CD14-positive monocyte (primary cell): ENCODE results near the gene LIPK. TPM values are rescaled to one million over a fixed set of nuclear protein-coding genes. Genes with fewer than 3 reads are reported as not detected.

Experiments used
- DNase-seq, 3 donors: peaks; one replicate each; pipeline ENCODE4 v3.0.0-alpha.2; 2011 to 2022
- H2AFZ ChIP-seq: 2 replicates; pipeline ENCODE4 v1.6.0; 2012; ENCODE audit warnings: mild to moderate bottlenecking, low read depth, low read length, inconsistent platforms; ENCODE audit not compliant: insufficient read depth, poor library complexity, severe bottlenecking
- H3K27ac ChIP-seq, 2 donors: 1 replicate in 1 of 2; 2 replicates in 1 of 2; pipeline ENCODE4 v1.5.1; 2012 to 2013; ENCODE audit warnings: low read length in 2 of 2, control low read depth in 1 of 2, inconsistent platforms in 1 of 2, low read depth in 1 of 2, mild to moderate bottlenecking in 1 of 2
- H3K27me3 ChIP-seq, 2 donors: one replicate each; pipeline versions ENCODE4 v1.6.0 to v1.6.1; 2011 to 2013; ENCODE audit warnings: low read length in 2 of 2; ENCODE audit not compliant: control insufficient read depth in 2 of 2, insufficient read depth in 2 of 2
- H3K36me3 ChIP-seq, 2 donors: replicated peaks in 1 of 2; 1 replicate in 1 of 2; 2 replicates in 1 of 2; pipeline versions ENCODE4 v1.5.1 to v1.6.1; 2012 to 2013; ENCODE audit warnings: low read length in 2 of 2, control low read depth in 1 of 2, inconsistent platforms in 1 of 2, mild to moderate bottlenecking in 1 of 2; ENCODE audit not compliant: insufficient read depth in 2 of 2, control insufficient read depth in 1 of 2
- H3K4me1 ChIP-seq, 2 donors: 1 replicate in 1 of 2; 2 replicates in 1 of 2; pipeline versions ENCODE4 v1.5.1 to v1.6.1; 2012 to 2013; ENCODE audit warnings: low read length in 2 of 2, control low read depth in 1 of 2, inconsistent platforms in 1 of 2, mild to moderate bottlenecking in 1 of 2, moderate library complexity in 1 of 2; ENCODE audit not compliant: insufficient read depth in 2 of 2, control insufficient read depth in 1 of 2
- H3K4me2 ChIP-seq: replicated peaks from 2 replicates; pipeline ENCODE3; 2012; ENCODE audit warnings: low read length, moderate library complexity, mild to moderate bottlenecking; ENCODE audit not compliant: poor library complexity, severe bottlenecking; ENCODE audit errors: extremely low read depth
- H3K4me3 ChIP-seq, 3 experiments: fragments of 200-600 bp in 1 of 3; sonication (generic) in 1 of 3; replicated peaks in 1 of 3; 1 replicate in 2 of 3; 2 replicates in 1 of 3; pipeline ENCODE4 v1.5.1; 2011 to 2013; ENCODE audit warnings: low read length in 3 of 3, mild to moderate bottlenecking in 3 of 3, control low read depth in 2 of 3, low read depth in 2 of 3, inconsistent platforms in 1 of 3, moderate library complexity in 1 of 3
- H3K79me2 ChIP-seq: 2 replicates; pipeline ENCODE4 v1.6.0; 2012; ENCODE audit warnings: mild to moderate bottlenecking, control low read depth, inconsistent platforms, low read length, moderate library complexity; ENCODE audit not compliant: insufficient read depth
- H3K9ac ChIP-seq: 2 replicates; pipeline ENCODE4 v1.6.0; 2017; ENCODE audit warnings: low read length, mild to moderate bottlenecking; ENCODE audit not compliant: insufficient read depth, poor library complexity, severe bottlenecking
- H3K9me3 ChIP-seq, 2 donors: replicated peaks in 1 of 2; 1 replicate in 1 of 2; 2 replicates in 1 of 2; pipeline versions ENCODE4 v1.5.1 to v1.6.1; 2012 to 2013; ENCODE audit warnings: low read length in 2 of 2, control low read depth in 1 of 2; ENCODE audit not compliant: control insufficient read depth in 1 of 2, insufficient read depth in 1 of 2
- H4K20me1 ChIP-seq: 2 replicates; pipeline ENCODE4 v1.6.0; 2012; ENCODE audit warnings: mild to moderate bottlenecking, low read length, control low read depth, moderate library complexity; ENCODE audit not compliant: insufficient read depth
- H3K27ac Mint-ChIP-seq, 7 donors: one replicate each; pipeline ENCODE4 v1.8.0; 2020; ENCODE audit warnings: mild to moderate bottlenecking in 7 of 7, mixed read lengths in 7 of 7, moderate library complexity in 6 of 7, inconsistent platforms in 2 of 7
- H3K27me3 Mint-ChIP-seq, 3 donors: one replicate each; pipeline ENCODE4 v1.8.0; 2021 to 2022; ENCODE audit warnings: low read depth in 3 of 3, mild to moderate bottlenecking in 3 of 3, mixed read lengths in 3 of 3, moderate library complexity in 3 of 3, inconsistent platforms in 1 of 3
- H3K36me3 Mint-ChIP-seq, 2 donors: one replicate each; pipeline ENCODE4 v1.8.0; 2020; ENCODE audit warnings: mixed read lengths in 2 of 2, inconsistent platforms in 1 of 2, mild to moderate bottlenecking in 1 of 2
- H3K4me1 Mint-ChIP-seq: one replicate; pipeline ENCODE4 v1.8.0; 2020; ENCODE audit warnings: mild to moderate bottlenecking, mixed read lengths
- H3K4me3 Mint-ChIP-seq, 2 donors: one replicate each; pipeline ENCODE4 v1.8.0; 2020; ENCODE audit warnings: mild to moderate bottlenecking in 2 of 2, mixed read lengths in 2 of 2, moderate library complexity in 1 of 2
- H3K9me3 Mint-ChIP-seq, 7 donors: one replicate each; pipeline ENCODE4 v1.8.0; 2020 to 2022; ENCODE audit warnings: mixed read lengths in 7 of 7, mild to moderate bottlenecking in 6 of 7, moderate library complexity in 6 of 7, inconsistent platforms in 2 of 7
- CTCF ChIP-seq: fragments of 200-600 bp; IDR thresholded peaks from one replicate; pipeline ENCODE4 v1.8.0; 2022; ENCODE audit warnings: antibody characterized with exemption, mild to moderate bottlenecking
- WGBS: methylation state at CpG from one replicate; pipeline ENCODE4 v1.1.5; 2013; ENCODE audit warnings: missing lambda C conversion rate; ENCODE audit not compliant: insufficient coverage; 5-methylcytosine and 5-hydroxymethylcytosine counted together
- intact Hi-C, 2 donors: fragments of 100-400 bp; cut with micrococcal nuclease; formaldehyde crosslinking; loops; one replicate each; pipeline versions ENCODE4 v1.15.0 to v1.15.1; 2023
- polyA plus RNA-seq, 3 donors: library from polyadenylated mRNA; depleted of rRNA in 1 of 3; unstranded in 2 of 3; stranded (reverse) in 1 of 3; fragments of 300-500 nt in 2 of 3; fragments of >200 nt in 1 of 3; fragmentation: Illumina TruSeq in 2 of 3; gene quantifications; 1 replicate in 2 of 3; 2 replicates in 1 of 3; pipeline ENCODE4 v1.2.3, GENCODE V29; 2012 to 2021

Gene LIPK
- polyA plus RNA-seq, 3 donors, result not detected

GRCh38 chr10:88765816-88766215, 59.8 kb downstream of the LIPK start:
- H3K27me3 Mint-ChIP-seq, result peaks cover 0 to 2% (median 0%) of the 10 kb centered on the region in 3 donors
- TF ChIP-seq CTCF, result no peak
- H3K79me2 ChIP-seq, result peaks cover 7% of the 10 kb centered on the region

GRCh38 chr10:88769384-88769783, 63.3 kb downstream of the LIPK start:
- no peak overlapping the region for H3K4me2 ChIP-seq
- peaks cover 0 to 2% (median 0%) of the 10 kb centered on the region in 3 donors for H3K27me3 Mint-ChIP-seq
- TF ChIP-seq CTCF, result no peak
- intact Hi-C loops, result no loop called here
- H4K20me1 ChIP-seq, result no peaks in the 10 kb centered on the region
- H3K36me3 Mint-ChIP-seq, result peaks cover 24 to 32% of the 10 kb centered on the region in 2 donors
- no peaks in the 10 kb centered on the region for H3K9me3 ChIP-seq
- H3K4me3 Mint-ChIP-seq, result no peak overlapping the region
- no CpG with 5 or more reads among the region's 1 CpG for WGBS
- peak overlapping the region in 1 of 7 donors; percentile 41 for H3K27ac Mint-ChIP-seq
- no peak for DNase-seq
- H3K9me3 Mint-ChIP-seq, result peaks cover 0 to 11% (median 4%) of the 10 kb centered on the region in 7 donors
- H3K4me3 ChIP-seq, result no peak overlapping the region
- no peaks in the 10 kb centered on the region for H3K27me3 ChIP-seq
- peaks cover 20 to 38% of the 10 kb centered on the region in 2 donors for H3K4me1 ChIP-seq
- peaks cover 34% of the 10 kb centered on the region for H3K4me1 Mint-ChIP-seq
- peaks cover 9 to 46% of the 10 kb centered on the region in 2 donors for H3K36me3 ChIP-seq
- no peak overlapping the region for H2AFZ ChIP-seq
- no peak overlapping the region for H3K27ac ChIP-seq
- no peak overlapping the region for H3K9ac ChIP-seq
- no peaks in the 10 kb centered on the region for H3K79me2 ChIP-seq

More at GRCh38 chr10:88765816-88766215, 59.8 kb downstream of the LIPK start:
- H3K4me3 ChIP-seq, result peak overlapping the region in 1 of 3 experiments; percentile 42
- no peaks in the 10 kb centered on the region for H4K20me1 ChIP-seq
- Mint-ChIP-seq H3K4me1 (peaks cover 51% of the 10 kb centered on the region), H3K9me3 (peaks cover 0 to 2% (median 0%) of the 10 kb centered on the region in 7 donors), H3K27ac (peak overlapping the region; percentile 89 to 98 (median 96)), H3K36me3 (peaks cover 35 to 38% of the 10 kb centered on the region in 2 donors), H3K4me3 (peak overlapping the region in 1 of 2 donors; percentile 46)
- peak overlapping the region in 1 of 2 donors; percentile 78 for H3K27ac ChIP-seq
- no peak overlapping the region for H3K9ac ChIP-seq
- peaks cover 22 to 58% of the 10 kb centered on the region in 2 donors for H3K4me1 ChIP-seq
- intact Hi-C loops, result no loop called here
- WGBS, result no CpG with 5 or more reads among the region's 1 CpG
- H3K9me3 ChIP-seq, result no peaks in the 10 kb centered on the region
- peak; percentile 17 to 34 (median 22) for DNase-seq
- H3K4me2 ChIP-seq, result peak overlapping the region; percentile 22
- H3K36me3 ChIP-seq, result peaks cover 17 to 39% of the 10 kb centered on the region in 2 donors
- no peaks in the 10 kb centered on the region for H3K27me3 ChIP-seq
- no peak overlapping the region for H2AFZ ChIP-seq
